GM12878 (cell line): ENCODE results near the gene LACRT. TPM values are rescaled to one million over a fixed set of nuclear protein-coding genes. Genes with fewer than 3 reads are reported as not detected.

Experiments used
- ATAC-seq: fragments of 200-7000 bp; cut with Tn5 transposase; 3 replicates; pipeline ENCODE4 v1.9.1; 2020; ENCODE audit warnings: mild to moderate bottlenecking, moderate library complexity
- BruUV-seq: library from RNA; stranded (reverse); fragments of 400-500 nt; replicated peaks from 2 replicates; lab custom pipeline; 2021; lab: Mats Ljungman, UMichigan
- CTCF ChIA-PET: fragments of 300-600 bp; sonication (Branson Sonifier 250); formaldehyde crosslinking; extraction: SDS; loops from one replicate; lab custom pipeline; 2021; ENCODE audit warnings: inconsistent platforms; lab: Yijun Ruan, JAX
- POLR2A ChIA-PET: fragments of 350-600 bp; formaldehyde crosslinking; extraction: SDS; loops from one replicate; lab custom pipeline; 2021; ENCODE audit warnings: inconsistent platforms; lab: Charles Lee
- RAD21 ChIA-PET: fragments of 300-600 bp; sonication (Branson Sonifier 250); formaldehyde crosslinking; loops from one replicate; lab custom pipeline; 2023; ENCODE audit warnings: antibody characterized with exemption; ENCODE audit not compliant: unreplicated experiment; lab: Charles Lee
- SMC1A ChIA-PET: fragments of 300-600 bp; sonication (Branson Sonifier 250); formaldehyde crosslinking; loops from one replicate; lab custom pipeline; 2023; ENCODE audit not compliant: unreplicated experiment, uncharacterized antibody; lab: Charles Lee
- DNase-seq: peaks from one replicate; pipeline ENCODE4 v3.0.0-alpha.2; 2011; ENCODE audit warnings: low read depth, low spot score
- FAIRE-seq: peaks from 3 replicates; lab custom pipeline; 2011; peaks lifted over from hg19 to GRCh38; lab: Jason Lieb, UNC
- H2AFZ ChIP-seq: 2 replicates; pipeline ENCODE4 v1.6.0; 2011; ENCODE audit warnings: low read depth, low read length, control low read depth; ENCODE audit not compliant: control insufficient read depth
- H3K27ac ChIP-seq: 2 replicates; pipeline ENCODE4 v1.5.1; 2011; ENCODE audit warnings: control low read depth; ENCODE audit not compliant: control insufficient read depth, insufficient read depth
- H3K27me3 ChIP-seq, 2 experiments: replicated peaks in 1 of 2; 2 replicates each; pipeline versions ENCODE4 v1.6.0 to v1.6.1; 2011; ENCODE audit warnings: low read length in 1 of 2; ENCODE audit not compliant: control insufficient read depth in 2 of 2, insufficient read depth in 2 of 2
- H3K36me3 ChIP-seq, 2 experiments: 2 replicates each; pipeline ENCODE4 v1.5.1; 2011; ENCODE audit warnings: low read length in 1 of 2; ENCODE audit not compliant: control insufficient read depth in 2 of 2, insufficient read depth in 2 of 2
- H3K4me1 ChIP-seq: 2 replicates; pipeline ENCODE4 v1.6.1; 2011; ENCODE audit warnings: mild to moderate bottlenecking, low read length, moderate library complexity, mixed read lengths; ENCODE audit not compliant: control insufficient read depth, insufficient read depth
- H3K4me2 ChIP-seq: 2 replicates; pipeline ENCODE4 v1.6.0; 2011; ENCODE audit warnings: control low read depth; ENCODE audit not compliant: control insufficient read depth, insufficient read depth
- H3K4me3 ChIP-seq: fragments of 200-600 bp; sonication (generic); 2 replicates; pipeline ENCODE4 v1.5.1; 2016
- H3K79me2 ChIP-seq: 2 replicates; pipeline ENCODE4 v1.6.0; 2011; ENCODE audit warnings: low read length; ENCODE audit not compliant: control insufficient read depth, insufficient read depth
- H3K9ac ChIP-seq: 2 replicates; pipeline ENCODE4 v1.8.0; 2011; ENCODE audit warnings: low read length, control low read depth, mixed read lengths; ENCODE audit not compliant: control insufficient read depth, insufficient read depth
- H3K9me3 ChIP-seq: replicated peaks from 3 replicates; pipeline ENCODE4 v1.5.1; 2011; ENCODE audit warnings: mild to moderate bottlenecking, low read length; ENCODE audit not compliant: control insufficient read depth, insufficient read depth
- H4K20me1 ChIP-seq: 2 replicates; pipeline ENCODE4 v1.6.0; 2011; ENCODE audit not compliant: control insufficient read depth, insufficient read depth
- ASH2L ChIP-seq: fragments of 300-600, 200-600 bp; sonication (generic); IDR thresholded peaks from 2 replicates; pipeline ENCODE4 v1.6.1; 2017; ENCODE audit warnings: low read depth, mild to moderate bottlenecking, borderline replicate concordance
- BMI1 ChIP-seq: fragments of 450-650 bp; IDR thresholded peaks from 2 replicates; pipeline ENCODE4 v1.6.1; 2016; ENCODE audit warnings: mild to moderate bottlenecking, moderate library complexity, borderline replicate concordance
- CREM ChIP-seq: IDR thresholded peaks from 2 replicates; pipeline ENCODE4 v1.6.1; 2014; ENCODE audit warnings: antibody characterized with exemption, low read depth
- ETV6 ChIP-seq, 2 experiments: fragments of 450-650 bp in 1 of 2; IDR thresholded peaks in 1 of 2; conservative IDR thresholded peaks in 1 of 2; 2 replicates each; pipeline ENCODE4 v1.6.1; 2014; ENCODE audit warnings: antibody characterized with exemption in 1 of 2, borderline replicate concordance in 1 of 2, low read depth in 1 of 2, mild to moderate bottlenecking in 1 of 2, moderate library complexity in 1 of 2
- KAT2A ChIP-seq: conservative IDR thresholded peaks from 2 replicates; pipeline ENCODE4 v1.6.1; 2011; ENCODE audit warnings: low read depth, low read length; ENCODE audit not compliant: control insufficient read depth
- PKNOX1 ChIP-seq: fragments of 450-650 bp; IDR thresholded peaks from 2 replicates; pipeline ENCODE4 v1.6.1; 2016; ENCODE audit warnings: mild to moderate bottlenecking
- POU2F2 ChIP-seq: IDR thresholded peaks from 3 replicates; pipeline ENCODE4 v1.6.1; 2011; ENCODE audit warnings: low read depth, mild to moderate bottlenecking, low read length, borderline replicate concordance
- SUPT20H ChIP-seq: IDR thresholded peaks from 2 replicates; pipeline ENCODE4 v1.6.1; 2011; ENCODE audit warnings: low read depth, mild to moderate bottlenecking, low read length, moderate library complexity, borderline replicate concordance; ENCODE audit not compliant: control insufficient read depth
- WRNIP1 ChIP-seq: IDR thresholded peaks from 2 replicates; pipeline ENCODE4 v1.6.1; 2011; ENCODE audit warnings: low read depth, low read length, improper control_type of control experiment, borderline replicate concordance
- YY1 ChIP-seq: IDR thresholded peaks from 2 replicates; pipeline ENCODE4 v1.6.1; 2011; ENCODE audit warnings: low read depth, mild to moderate bottlenecking, low read length
- ZNF622 ChIP-seq: fragments of 450-650 bp; IDR thresholded peaks from 2 replicates; pipeline ENCODE4 v1.6.1; 2017; ENCODE audit warnings: mild to moderate bottlenecking, inconsistent platforms
- ZSCAN29 ChIP-seq: fragments of 450-650 bp; IDR thresholded peaks from 2 replicates; pipeline ENCODE4 v1.6.1; 2017; ENCODE audit warnings: mild to moderate bottlenecking, moderate library complexity
- WGBS: methylation state at CpG from one replicate; pipeline ENCODE4 v1.1.6; 2016; ENCODE audit warnings: low lambda C conversion rate; ENCODE audit not compliant: insufficient replicate concordance, insufficient coverage; ENCODE audit errors: missing lambda C conversion rate; 5-methylcytosine and 5-hydroxymethylcytosine counted together
- in situ Hi-C: fragments of 300-500 bp; cut with MboI; formaldehyde crosslinking; loops from 9 replicates; pipeline ENCODE4 v1.14.3; 2018; ENCODE audit warnings: mixed read lengths
- intact Hi-C: fragments of 100-400 bp; cut with micrococcal nuclease; formaldehyde crosslinking; loops from one replicate; pipeline ENCODE4 v1.14.2; 2022; ENCODE audit not compliant: unreplicated experiment
- polyA plus RNA-seq, 11 experiments: library from polyadenylated mRNA; depleted of rRNA in 4 of 11; unstranded in 6 of 11; stranded (reverse) in 5 of 11; fragments of >200 nt; fragmentation: Nextera tagmentation in 4 of 11; fragmentation: Illumina TruSeq in 1 of 11; extraction: Ambion mirVana in 4 of 11; extraction: Trizol in 1 of 11; gene quantifications; 1 replicate in 1 of 11; 2 replicates in 10 of 11; pipeline versions ENCODE4 v1.2.1 to v1.2.3, GENCODE V29; 2011 to 2016; ENCODE audit warnings: inconsistent platforms in 2 of 11, missing spikeins in 2 of 11, low read depth in 1 of 11
- total RNA-seq, 4 experiments: library from RNA; depleted of rRNA in 3 of 4; stranded (reverse); fragments of >200 nt in 3 of 4; fragmentation: Illumina TruSeq in 1 of 4; extraction: Trizol in 1 of 4; gene quantifications; 2 replicates each; pipeline versions ENCODE4 v1.2.1 to v1.2.3, GENCODE V29; 2013 to 2021
- TF ChIP-seq, protein P1 (sequence below): IDR thresholded peaks from 2 replicates; pipeline ENCODE4 v1.6.1; 2012; ENCODE audit warnings: low read depth, low read length, improper control_type of control experiment
- TF ChIP-seq, protein P2 (sequence below): IDR thresholded peaks from 2 replicates; pipeline ENCODE4 v1.6.1; 2011; ENCODE audit warnings: borderline replicate concordance, low read depth, mild to moderate bottlenecking, moderate library complexity, low read length; ENCODE audit not compliant: insufficient read depth, poor library complexity, severe bottlenecking

The LACRT gene
- total and polyA plus RNA-seq, 10 of the 15 experiments (the other 5 are each of a cell fraction or from before 2014, with no cell fraction given) = not detected

DNA sequence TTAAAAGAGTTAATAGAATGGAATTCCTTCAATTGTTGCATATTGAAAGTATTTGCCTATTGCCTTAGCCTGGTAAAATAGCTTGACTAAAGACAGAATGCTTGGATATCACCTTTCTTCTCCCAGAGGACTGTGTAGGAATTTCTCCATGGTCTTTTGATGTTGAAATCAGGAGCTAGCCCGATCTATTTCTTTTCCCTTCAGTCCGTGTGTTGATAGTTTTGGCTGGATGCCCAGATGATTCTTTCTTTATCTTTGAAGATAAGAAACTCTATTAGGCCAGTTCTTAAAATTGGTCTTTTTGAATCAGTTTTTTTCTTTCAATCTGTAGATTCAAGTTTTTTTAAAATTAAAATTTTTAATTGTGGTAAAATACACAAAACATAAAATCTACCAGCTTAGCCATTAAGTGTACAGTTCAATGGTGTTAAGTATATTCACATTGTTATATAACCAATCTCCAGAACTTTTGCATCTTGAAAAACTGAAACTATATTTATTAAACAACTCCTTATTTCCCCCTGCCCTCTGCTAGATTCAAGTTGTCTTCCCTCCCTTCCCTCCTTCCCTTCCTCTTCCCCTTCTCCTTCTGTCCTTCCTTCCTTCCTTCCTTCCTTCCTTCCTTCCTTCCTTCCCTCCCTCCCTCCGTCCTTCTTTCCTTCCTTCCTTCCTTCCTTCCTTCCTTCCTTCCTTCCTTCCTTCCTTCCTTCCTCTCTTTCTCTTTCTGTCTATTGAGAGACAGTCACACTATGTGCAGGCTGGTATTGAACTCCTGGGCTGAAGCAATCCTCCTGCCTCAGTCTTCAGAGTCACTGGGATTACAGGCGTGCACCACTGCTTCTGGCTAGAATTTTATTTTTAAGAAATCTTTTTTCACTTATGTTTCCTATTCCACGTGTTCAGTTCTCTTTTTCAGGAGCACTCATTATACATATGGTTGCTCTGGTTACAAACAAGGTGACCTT, 10.1 kb downstream of the LACRT start:
- Histone ChIP-seq H3K4me3 (no peak overlapping the region), H4K20me1 (no peaks in the 10 kb centered on the region), H3K27ac (no peak overlapping the region), H3K4me2 (no peak overlapping the region), H3K9ac (no peak overlapping the region), H2AFZ (no peak overlapping the region), H3K4me1 (no peaks in the 10 kb centered on the region), H3K27me3 (no peaks in the 10 kb centered on the region), H3K9me3 (no peaks in the 10 kb centered on the region; the same call in 2 of the 3 replicates), H3K79me2 (no peaks in the 10 kb centered on the region), H3K36me3 (no peaks in the 10 kb centered on the region)
- ChIA-PET RAD21 (no interaction called here), SMC1A (no interaction called here), POLR2A (no interaction called here), CTCF (interaction anchor here (0.8 kb wide), 1 partner anchor 29 kb away, joined by 3 read pairs; no protein-coding TSS in a partner anchor)
- 32% methylated on average over 5 of the region's 5 CpGs for WGBS
- ATAC-seq (no peak), DNase-seq (no peak), FAIRE-seq (no peak)
- TF ChIP-seq PKNOX1 = no peak
- no peak for TF ChIP-seq KAT2A
- TF ChIP-seq, protein P1, sequence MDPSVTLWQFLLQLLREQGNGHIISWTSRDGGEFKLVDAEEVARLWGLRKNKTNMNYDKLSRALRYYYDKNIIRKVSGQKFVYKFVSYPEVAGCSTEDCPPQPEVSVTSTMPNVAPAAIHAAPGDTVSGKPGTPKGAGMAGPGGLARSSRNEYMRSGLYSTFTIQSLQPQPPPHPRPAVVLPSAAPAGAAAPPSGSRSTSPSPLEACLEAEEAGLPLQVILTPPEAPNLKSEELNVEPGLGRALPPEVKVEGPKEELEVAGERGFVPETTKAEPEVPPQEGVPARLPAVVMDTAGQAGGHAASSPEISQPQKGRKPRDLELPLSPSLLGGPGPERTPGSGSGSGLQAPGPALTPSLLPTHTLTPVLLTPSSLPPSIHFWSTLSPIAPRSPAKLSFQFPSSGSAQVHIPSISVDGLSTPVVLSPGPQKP = no peak
- TF ChIP-seq ETV6 (conservative IDR thresholded peaks at IDR 0.05 in 1 of 2, IDR thresholded peaks at IDR 0.05 in 1 of 2; ENCODE audit: borderline replicate concordance in 1 of 2, low read depth in 1 of 2) = no peak
- TF ChIP-seq, protein P2, sequence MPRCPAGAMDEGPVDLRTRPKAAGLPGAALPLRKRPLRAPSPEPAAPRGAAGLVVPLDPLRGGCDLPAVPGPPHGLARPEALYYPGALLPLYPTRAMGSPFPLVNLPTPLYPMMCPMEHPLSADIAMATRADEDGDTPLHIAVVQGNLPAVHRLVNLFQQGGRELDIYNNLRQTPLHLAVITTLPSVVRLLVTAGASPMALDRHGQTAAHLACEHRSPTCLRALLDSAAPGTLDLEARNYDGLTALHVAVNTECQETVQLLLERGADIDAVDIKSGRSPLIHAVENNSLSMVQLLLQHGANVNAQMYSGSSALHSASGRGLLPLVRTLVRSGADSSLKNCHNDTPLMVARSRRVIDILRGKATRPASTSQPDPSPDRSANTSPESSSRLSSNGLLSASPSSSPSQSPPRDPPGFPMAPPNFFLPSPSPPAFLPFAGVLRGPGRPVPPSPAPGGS = no peak
- TF ChIP-seq ZSCAN29 = no peak
- TF ChIP-seq ZNF622 = no peak
- TF ChIP-seq YY1 = no peak
- no peak for TF ChIP-seq POU2F2
- TF ChIP-seq BMI1 = no peak
- no peak for TF ChIP-seq CREM
- TF ChIP-seq WRNIP1 = no peak
- no peak for TF ChIP-seq ASH2L
- no peak for TF ChIP-seq SUPT20H
- in situ Hi-C loops = no loop called here
- intact Hi-C loops = no loop called here
- no TSS peak for BruUV-seq
